Stimulated activated CD4-positive, alpha-beta T cell treated with anti-CD3 and anti-CD28 coated beads, Interleukin-12 subunit alpha, Interleukin-12 subunit beta, amount 100 ng/mL, for 4 hours (primary cell): ENCODE results near the gene C17orf107.
"Not testable (repeated sequence)": the region's sequence is repeated elsewhere in the genome, so short reads cannot be mapped to it uniquely, and the experiment has no call there.

ENCODE experiments used
- DNase-seq: peaks from one replicate; pipeline ENCODE4 v3.0.0-alpha.2; 2020

C17orf107 gene

GRCh38 chr17:4899341-4900230 is at the start of gene C17orf107:
TSS of gene C17orf107 (plus strand) at chr17:4899536. CDS start at chr17:4899763, 227 bp downstream.
- DNase-seq = peak; percentile 95

GRCh38 chr17:4850246-4850645 is 49.1 kb upstream of the C17orf107 start:
- DNase-seq = no peak

GRCh38 chr17:4851084-4851483 is 48.3 kb upstream of the C17orf107 start:
- no peak for DNase-seq

- no peak for DNase-seq
Measured at GRCh38 chr17:4852567-4853207, 46.6 kb upstream of the C17orf107 start.

GRCh38 chr17:4853208-4853671 is 46.1 kb upstream of the C17orf107 start:
- DNase-seq = no peak

- DNase-seq = no peak
Measured at GRCh38 chr17:4854111-4854681, 45.1 kb upstream of the C17orf107 start.

GRCh38 chr17:4856271-4856936 is 42.9 kb upstream of the C17orf107 start:
- no peak for DNase-seq

- no peak for DNase-seq
Measured at GRCh38 chr17:4856937-4857314, 42.4 kb upstream of the C17orf107 start.

GRCh38 chr17:4857347-4857746 is 42.0 kb upstream of the C17orf107 start:
- DNase-seq = not testable (repeated sequence)

GRCh38 chr17:4858068-4858881 is 41.1 kb upstream of the C17orf107 start:
- no peak for DNase-seq

- DNase-seq = no peak
Measured at GRCh38 chr17:4858882-4859260, 40.5 kb upstream of the C17orf107 start.

GRCh38 chr17:4859816-4860625 is 39.3 kb upstream of the C17orf107 start:
- DNase-seq = no peak

GRCh38 chr17:4860651-4861050 is 38.7 kb upstream of the C17orf107 start:
- DNase-seq = no peak

GRCh38 chr17:4861052-4861451 is 38.3 kb upstream of the C17orf107 start:
- DNase-seq = no peak

GRCh38 chr17:4862720-4863119 is 36.6 kb upstream of the C17orf107 start:
- DNase-seq = no peak

- DNase-seq = no peak
Measured at GRCh38 chr17:4863321-4863720, 36.0 kb upstream of the C17orf107 start.

GRCh38 chr17:4867535-4867934 is 31.8 kb upstream of the C17orf107 start:
- not testable (repeated sequence) for DNase-seq

GRCh38 chr17:4869058-4869998 is 30.0 kb upstream of the C17orf107 start:
- not testable (repeated sequence) for DNase-seq

- no peak for DNase-seq
Measured at GRCh38 chr17:4870855-4871254, 28.5 kb upstream of the C17orf107 start.

- DNase-seq = no peak
Measured at GRCh38 chr17:4872786-4873185, 26.6 kb upstream of the C17orf107 start.
